Measurements from ENCODE around the gene CD47.

The CD47 gene

DNA sequence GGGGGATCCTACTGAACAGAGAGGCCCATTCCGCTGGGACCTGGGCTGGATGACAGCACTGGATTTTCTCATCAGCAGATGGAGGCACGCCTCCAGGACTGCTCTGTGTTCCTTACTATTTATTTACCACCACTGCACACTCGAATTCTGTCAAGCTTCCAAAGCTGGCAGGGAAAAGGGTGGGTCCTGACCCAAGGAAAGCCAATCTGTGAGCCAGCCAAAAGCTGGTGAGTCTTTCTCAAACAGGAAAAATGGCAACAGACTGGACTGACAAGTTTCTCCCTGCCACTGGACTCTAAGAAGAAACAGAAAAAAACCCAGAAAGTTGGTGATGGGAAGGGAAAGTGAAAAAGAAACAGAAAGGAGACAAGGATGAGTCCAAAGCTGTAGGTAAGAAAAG is 37.8 kb downstream of the CD47 start:
- DNase-seq (ENCODE audit: low read depth in 2 of 2): no peak

- no peak for DNase-seq (ENCODE audit: low read depth in 2 of 2)
Observed at GRCh38 chr3:108051005-108051404, 39.8 kb downstream of the CD47 start.

DNA sequence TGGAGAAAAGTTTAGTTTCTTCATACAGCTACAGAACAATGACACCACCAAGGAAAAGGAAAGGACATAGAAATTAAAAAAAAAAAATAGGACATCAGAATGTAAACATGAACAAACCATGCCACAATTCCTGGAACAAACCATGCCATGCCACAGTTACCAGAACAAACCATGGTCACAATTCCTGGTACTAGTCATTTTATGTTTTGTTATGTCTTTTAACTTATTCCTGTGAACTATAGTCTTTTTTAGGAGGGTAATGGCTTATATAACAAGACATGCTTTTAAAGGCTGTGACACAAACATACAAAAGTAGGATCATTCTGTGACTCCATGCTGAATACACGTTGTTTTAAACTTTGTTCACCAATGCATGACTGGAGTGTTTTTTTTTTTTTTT is 42.8 kb downstream of the CD47 start:
- no peak for DNase-seq (ENCODE audit: low read depth in 2 of 2)

DNA sequence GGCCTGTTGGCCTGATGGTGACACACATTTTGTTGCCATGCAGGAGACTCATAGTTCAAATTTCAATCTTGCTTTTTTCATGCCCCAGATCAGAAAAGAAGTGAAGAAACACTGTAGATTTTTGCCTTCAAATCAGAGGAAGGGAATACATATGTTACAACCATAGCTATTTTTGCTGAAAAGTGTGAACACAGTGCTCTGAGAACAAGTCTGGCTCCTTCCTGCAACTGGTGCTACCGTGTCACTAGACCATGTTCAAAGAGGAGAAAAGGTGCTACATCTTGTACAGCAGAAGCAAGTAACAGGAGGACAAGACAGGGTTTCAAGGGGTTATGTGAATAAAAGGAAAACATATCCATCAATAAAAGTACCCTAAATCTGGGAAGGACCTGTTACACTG is 44.6 kb downstream of the CD47 start:
- no peak for DNase-seq (ENCODE audit: low read depth in 2 of 2)

- no peak for DNase-seq (ENCODE audit: low read depth in 2 of 2)
Observed at GRCh38 chr3:108044699-108045098, 46.1 kb downstream of the CD47 start.

- no peak for DNase-seq (ENCODE audit: low read depth in 2 of 2)
Observed at GRCh38 chr3:108042300-108042699, 48.5 kb downstream of the CD47 start.

- no peak for DNase-seq (ENCODE audit: low read depth in 2 of 2)
Observed at GRCh38 chr3:108041253-108041652, 49.6 kb downstream of the CD47 start.

DNA sequence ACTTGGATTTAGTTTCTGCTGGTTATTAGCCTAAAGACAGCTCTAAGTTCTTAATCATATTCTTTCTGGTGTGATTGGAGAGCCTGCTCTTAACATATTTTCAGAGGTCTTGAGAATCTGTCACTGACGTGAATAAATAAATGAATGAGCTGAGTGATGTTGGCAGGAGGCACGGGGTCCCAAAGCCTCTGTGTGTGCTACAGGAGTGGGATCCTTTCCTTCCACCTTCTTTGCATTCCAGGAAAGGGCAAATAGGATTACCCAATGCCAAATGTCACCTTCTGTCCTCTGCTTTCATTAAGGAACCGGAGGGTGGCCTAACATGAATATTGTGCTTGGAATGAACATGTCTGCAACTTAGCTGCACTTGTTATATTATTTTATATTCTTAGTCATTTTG is 53.1 kb downstream of the CD47 start:
- no peak for DNase-seq (ENCODE audit: low read depth in 2 of 2)

DNA sequence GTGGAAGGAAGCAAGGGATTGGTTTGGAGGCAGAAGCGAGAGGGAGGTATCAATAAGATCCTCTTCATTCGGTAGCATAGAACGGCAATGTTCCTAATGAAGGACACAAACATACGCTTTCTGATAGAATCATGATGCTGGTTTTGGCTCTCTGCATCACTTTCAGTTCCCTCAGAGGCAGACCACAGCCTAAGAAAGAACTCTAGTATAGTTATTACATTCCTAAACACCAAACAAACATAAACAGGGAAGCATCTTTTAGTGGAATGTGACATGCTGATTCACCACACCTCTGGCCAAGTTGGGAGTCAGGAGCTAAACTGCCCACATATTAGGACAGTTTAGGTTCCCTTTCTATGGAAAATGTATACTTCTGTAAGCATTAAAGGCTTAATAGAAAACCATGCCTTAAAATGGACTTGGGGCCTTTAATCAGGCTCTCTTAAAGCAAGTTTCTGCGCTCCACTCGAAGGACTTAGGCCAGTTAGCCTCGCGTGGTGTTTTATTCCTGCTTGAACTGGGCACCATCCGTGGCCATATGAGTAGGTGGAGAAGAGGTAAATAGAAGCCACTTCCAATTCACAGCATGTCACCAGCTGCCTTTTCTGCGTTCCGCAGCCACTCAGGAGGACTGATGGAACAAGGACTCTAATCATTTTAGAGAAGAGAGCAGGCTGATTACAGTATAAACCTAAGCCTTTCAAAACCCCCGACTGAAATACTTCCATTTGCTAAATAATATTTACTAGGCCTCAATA is 53.7 kb downstream of the CD47 start:
- no peak for DNase-seq (ENCODE audit: low read depth in 2 of 2)

DNA sequence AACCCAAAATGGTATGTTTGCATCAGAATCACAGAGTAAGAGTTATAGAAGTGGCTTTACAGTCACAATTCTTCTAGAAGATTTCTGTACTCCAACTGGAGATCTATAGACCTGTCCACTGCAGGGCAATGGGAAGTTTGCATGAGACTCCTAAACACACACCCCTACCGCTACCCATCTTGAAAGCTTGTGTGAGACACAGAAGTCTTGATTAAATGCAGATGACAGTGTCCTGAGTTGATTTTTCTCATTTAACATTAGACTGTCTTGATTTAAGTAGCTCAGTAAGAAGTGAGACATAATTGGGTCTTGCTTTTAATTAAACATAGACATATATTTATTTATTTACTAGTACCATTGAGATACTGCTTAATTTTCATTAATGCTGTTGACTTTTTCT is 54.4 kb downstream of the CD47 start:
- no peak for DNase-seq (ENCODE audit: low read depth in 2 of 2)

DNA sequence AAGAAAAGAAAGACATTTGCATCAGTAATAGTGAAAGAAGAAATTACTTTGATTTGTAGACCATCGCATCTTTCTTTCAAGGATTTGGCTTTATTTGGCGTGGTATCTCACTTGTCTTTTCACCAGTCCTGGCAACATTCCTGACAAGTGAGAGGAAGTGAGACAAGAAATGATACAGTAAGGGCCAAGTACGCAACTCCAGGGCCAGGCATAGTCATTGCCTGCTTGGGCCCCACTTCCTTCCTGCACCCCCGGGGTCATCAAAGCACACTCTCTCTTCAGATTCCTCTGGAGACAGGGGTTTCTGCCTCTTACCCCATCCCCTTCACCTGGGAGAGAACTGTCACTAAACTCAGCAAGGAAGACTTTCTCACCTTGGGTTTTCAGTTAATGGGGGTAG is 55.1 kb downstream of the CD47 start:
- no peak for DNase-seq (ENCODE audit: low read depth in 2 of 2)

- DNase-seq (ENCODE audit: low read depth in 2 of 2): no peak
Observed at GRCh38 chr3:108031895-108032294, 58.9 kb downstream of the CD47 start.

- no peak for DNase-seq (ENCODE audit: low read depth in 2 of 2)
Observed at GRCh38 chr3:108030960-108031359, 59.9 kb downstream of the CD47 start.

DNA sequence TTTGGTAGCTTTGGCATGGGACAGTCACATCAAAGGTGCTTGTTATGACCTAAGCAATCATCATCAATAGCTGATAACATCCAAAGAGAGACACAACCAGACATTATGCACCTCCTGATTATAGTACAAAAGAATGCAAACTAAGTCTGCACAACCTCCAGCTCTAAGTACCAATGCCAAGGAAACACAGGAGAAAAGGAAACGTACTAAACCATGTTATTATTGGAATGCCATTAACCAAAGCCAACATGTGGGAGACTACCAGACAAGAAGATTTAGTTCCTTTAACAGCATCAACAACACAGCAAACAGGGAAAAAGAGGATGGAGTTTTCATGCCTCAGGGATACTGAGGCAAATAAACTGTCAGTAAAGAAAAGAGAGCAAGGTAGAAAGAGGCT is 61.4 kb downstream of the CD47 start:
- no peak for DNase-seq (ENCODE audit: low read depth in 2 of 2)

DNA sequence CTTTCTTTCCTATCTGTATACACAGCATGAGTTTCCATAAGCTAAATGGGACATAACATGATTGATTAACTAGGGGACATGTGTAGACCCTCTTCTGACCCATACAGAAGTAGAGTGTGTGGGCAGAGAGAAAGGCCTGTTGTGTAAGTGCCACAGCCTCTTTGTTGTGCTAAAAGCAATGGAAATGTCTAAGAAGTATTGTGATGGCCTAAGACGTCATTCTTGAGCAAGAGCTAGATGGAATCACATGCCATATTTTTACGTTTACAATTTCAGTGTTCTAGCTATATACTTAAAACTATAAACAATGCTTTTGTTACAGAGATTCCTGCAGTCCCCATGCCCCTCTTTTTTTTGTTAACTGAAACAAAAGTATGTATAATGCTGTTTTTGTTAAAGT is 61.9 kb downstream of the CD47 start:
- DNase-seq (ENCODE audit: low read depth in 2 of 2): no peak

GRCh38 chr3:108025177-108025576 is 65.7 kb downstream of the CD47 start:
- no peak for DNase-seq (ENCODE audit: low read depth in 2 of 2)

DNA sequence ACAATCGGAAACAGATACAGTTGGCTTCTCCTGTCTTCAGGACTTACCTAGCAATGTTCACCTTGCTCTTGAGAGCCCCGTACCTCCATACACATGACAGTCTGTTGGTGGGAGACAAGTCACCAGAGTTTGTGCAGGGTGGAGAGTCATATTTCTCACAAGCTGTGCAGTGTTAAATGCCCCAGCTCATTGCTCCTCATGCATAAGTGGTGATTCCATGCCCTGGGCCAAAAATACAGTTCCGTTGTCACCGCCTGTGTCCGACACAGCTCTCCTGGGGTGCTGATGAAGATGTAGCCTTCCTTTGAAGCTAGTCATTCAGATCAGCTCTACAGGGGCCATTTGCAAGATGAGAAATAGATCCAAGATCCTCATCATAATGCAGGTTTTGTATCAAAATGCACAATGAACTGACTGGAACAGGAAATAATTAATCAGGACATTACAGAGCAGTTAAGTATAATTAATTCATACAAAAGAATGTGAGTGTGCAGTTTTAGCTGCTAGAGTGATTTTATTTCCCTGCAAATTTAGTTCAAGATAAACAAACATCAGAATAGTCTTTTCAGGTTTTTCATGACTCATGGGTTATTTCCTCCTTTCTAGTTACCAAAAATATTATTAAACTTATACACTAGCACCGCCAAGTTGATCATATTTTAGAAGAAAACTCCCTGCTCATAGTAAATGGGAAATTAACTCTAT is 66.5 kb downstream of the CD47 start:
- DNase-seq (ENCODE audit: low read depth in 2 of 2): no peak

DNA sequence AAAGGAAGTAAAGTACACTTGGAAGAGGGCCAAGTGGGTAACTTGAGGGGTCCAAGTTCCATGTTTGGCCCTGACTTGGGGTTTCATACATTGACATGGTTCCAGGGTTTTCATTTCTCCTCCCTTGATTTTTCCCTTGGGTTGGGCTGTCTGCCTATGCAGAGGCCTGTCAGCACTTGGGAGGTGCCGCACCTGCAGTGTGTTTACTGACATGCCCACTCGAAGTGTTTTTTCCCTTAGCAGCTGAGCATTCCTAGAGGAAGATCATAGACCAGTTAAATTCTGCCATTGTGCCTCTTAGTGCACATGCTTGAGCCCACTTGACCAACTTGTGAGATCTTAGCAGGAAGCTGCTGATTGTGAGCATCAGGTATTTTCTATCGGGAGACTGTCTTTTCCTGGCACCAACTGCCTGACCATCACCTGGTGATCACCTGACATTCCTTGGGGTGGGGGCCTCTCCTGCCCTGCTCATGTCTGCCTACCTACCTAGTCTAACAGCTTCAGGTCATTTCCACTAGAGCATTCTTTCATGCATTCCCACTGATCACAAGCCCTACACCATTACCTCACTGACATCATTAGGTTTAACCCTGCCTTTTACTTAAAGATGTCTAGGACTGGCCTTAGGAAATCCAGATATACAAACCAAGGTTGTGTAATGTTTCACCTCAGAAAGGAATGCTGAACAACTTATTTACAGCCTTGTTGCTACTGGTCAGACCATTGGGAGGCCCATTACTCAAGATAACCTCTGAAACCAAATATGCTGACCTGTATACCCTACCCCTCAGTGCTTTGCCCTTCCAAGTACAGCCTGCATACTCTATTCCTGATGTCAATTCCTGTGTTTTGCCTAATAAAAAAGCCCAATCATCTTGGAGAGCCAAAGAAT is 68.3 kb downstream of the CD47 start:
- no peak for DNase-seq (ENCODE audit: low read depth in 2 of 2)

GRCh38 chr3:108021533-108021932 is 69.3 kb downstream of the CD47 start:
- no peak for DNase-seq (ENCODE audit: low read depth in 2 of 2)

GRCh38 chr3:108021131-108021530 is 69.7 kb downstream of the CD47 start:
- DNase-seq (ENCODE audit: low read depth in 2 of 2): no peak

DNA sequence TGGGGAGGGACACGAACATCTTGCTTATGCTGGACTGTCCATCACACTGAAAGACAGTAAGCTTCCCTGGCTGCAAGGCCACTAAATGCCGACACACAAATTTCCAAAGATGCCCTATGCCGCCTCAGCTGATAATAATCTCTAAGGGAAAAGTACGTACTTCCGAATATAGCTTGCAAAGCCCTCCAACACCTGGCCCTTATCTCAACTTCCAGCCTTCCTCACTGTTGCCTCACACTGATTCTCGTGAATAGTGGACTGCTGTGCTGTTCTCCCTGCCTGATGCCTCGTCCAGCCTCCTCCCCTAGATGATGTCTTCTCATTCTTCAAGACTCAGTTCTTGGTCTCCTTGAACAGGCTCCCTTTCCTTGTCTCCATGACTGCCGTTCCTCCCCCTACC is 72.3 kb downstream of the CD47 start:
- DNase-seq (ENCODE audit: low read depth in 2 of 2): no peak

DNA sequence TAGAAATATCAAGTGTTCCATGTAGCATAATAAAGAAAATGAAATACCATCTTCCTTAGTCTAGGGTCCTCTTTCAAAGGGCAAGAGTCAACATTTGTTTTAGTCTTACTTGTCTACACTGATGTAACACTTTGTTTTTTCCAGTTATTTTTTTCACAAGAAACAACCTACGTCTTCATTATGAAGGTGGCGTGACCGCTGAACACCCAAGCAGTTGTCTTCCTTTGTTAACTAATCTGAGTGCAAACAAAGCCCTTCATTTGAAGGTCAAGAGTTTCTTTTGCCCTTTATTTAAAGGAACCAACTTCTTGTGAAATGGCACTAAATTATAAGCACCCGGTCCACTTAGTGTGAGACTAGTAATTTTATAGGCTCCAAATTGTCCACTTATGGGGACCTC is 73.2 kb downstream of the CD47 start:
- DNase-seq (ENCODE audit: low read depth in 2 of 2): no peak

GRCh38 chr3:108014943-108015342 is 75.9 kb downstream of the CD47 start:
- no peak for DNase-seq (ENCODE audit: low read depth in 2 of 2)

Measured in stimulated activated CD4-positive, alpha-beta T cell treated with anti-CD3 and anti-CD28 coated beads, Interleukin-15, amount 100 ng/mL, for 48 hours (primary cell).